Measurements from ENCODE around the gene MCF2L2. TPM values are rescaled to one million over a fixed set of nuclear protein-coding genes. Genes with fewer than 3 reads are reported as not detected.
A peak's percentile ranks its signal among the peaks of the same experiment; 100 is the strongest.

Gene MCF2L2
- total and polyA plus RNA-seq, 7 donors: 0.99 to 5.0 (median 4.0) TPM; not detected in 1

GRCh38 chr3:183285318-183285717, 143.1 kb downstream of the MCF2L2 start:
- H3K27me3 ChIP-seq: no peaks in the 10 kb centered on the region
- no peaks in the 10 kb centered on the region for H3K9me3 ChIP-seq
- intact Hi-C loops (cut with DNase I): loop anchor here (5.0 kb wide), 1 partner anchor 33 kb away; the partner anchor contains the start of gene B3GNT5
- WGBS, 2 donors: 16 to 62% methylated on average over 1 of the region's 1 CpG
- H3K27ac ChIP-seq: peak overlapping the region; percentile 19 to 66 (median 62)
- no peaks in the 10 kb centered on the region for H3K36me3 ChIP-seq
- H3K4me1 ChIP-seq: peaks cover 0 to 24% (median 11%) of the 10 kb centered on the region in 4 donors
- no peak overlapping the region for H3K4me3 ChIP-seq
- no peak for DNase-seq
- TF ChIP-seq EP300 (IDR thresholded peaks at IDR 0.05) (no peak), POLR2AphosphoS5 (IDR thresholded peaks at IDR 0.05) (no peak), POLR2A (IDR thresholded peaks at IDR 0.05) (no peak), CTCF (IDR thresholded peaks at IDR 0.05) (no peak)

- WGBS, 2 donors: 91 to 94% methylated on average over 3 of the region's 3 CpGs
- intact Hi-C loops (cut with DNase I): no loop called here
- Histone ChIP-seq H3K27ac (peak overlapping the region in 1 of 4 donors; percentile 66), H3K36me3 (no peaks in the 10 kb centered on the region), H3K4me3 (no peak overlapping the region), H3K9me3 (no peaks in the 10 kb centered on the region), H3K4me1 (peaks cover 0 to 24% (median 11%) of the 10 kb centered on the region in 4 donors), H3K27me3 (no peaks in the 10 kb centered on the region)
- no peak for DNase-seq
- TF ChIP-seq CTCF (IDR thresholded peaks at IDR 0.05) (no peak), POLR2AphosphoS5 (IDR thresholded peaks at IDR 0.05) (no peak), EP300 (IDR thresholded peaks at IDR 0.05) (no peak), POLR2A (IDR thresholded peaks at IDR 0.05) (no peak)
These were observed 143.8 kb downstream of the MCF2L2 start for GRCh38 chr3:183284570-183284969.

GRCh38 chr3:183283886-183284285, 144.5 kb downstream of the MCF2L2 start:
- intact Hi-C loops (cut with DNase I): no loop called here
- no peak for TF ChIP-seq POLR2A (IDR thresholded peaks at IDR 0.05)
- TF ChIP-seq CTCF (IDR thresholded peaks at IDR 0.05): no peak
- TF ChIP-seq EP300 (IDR thresholded peaks at IDR 0.05): no peak
- TF ChIP-seq POLR2AphosphoS5 (IDR thresholded peaks at IDR 0.05): no peak

GRCh38 chr3:183281126-183281797, 147.2 kb downstream of the MCF2L2 start:
- intact Hi-C loops (cut with DNase I): no loop called here
- no peak for TF ChIP-seq POLR2AphosphoS5 (IDR thresholded peaks at IDR 0.05)
- no peak for TF ChIP-seq POLR2A (IDR thresholded peaks at IDR 0.05)
- TF ChIP-seq EP300 (IDR thresholded peaks at IDR 0.05): no peak
- TF ChIP-seq CTCF (IDR thresholded peaks at IDR 0.05): no peak
- no peak for DNase-seq
- Histone ChIP-seq H3K27me3 (no peaks in the 10 kb centered on the region), H3K9me3 (no peaks in the 10 kb centered on the region), H3K4me3 (no peak overlapping the region), H3K27ac (no peak overlapping the region), H3K4me1 (peaks cover 0 to 15% (median 11%) of the 10 kb centered on the region in 4 donors), H3K36me3 (no peaks in the 10 kb centered on the region)
- 89 to 90% methylated on average over 8 of the region's 8 CpGs for WGBS, 2 donors

More at GRCh38 chr3:183283886-183284285, 144.5 kb downstream of the MCF2L2 start:
- WGBS, 2 donors: 71 to 86% methylated on average over 2 of the region's 2 CpGs
- Histone ChIP-seq H3K36me3 (no peaks in the 10 kb centered on the region), H3K27ac (no peak overlapping the region), H3K4me1 (peaks cover 0 to 24% (median 11%) of the 10 kb centered on the region in 4 donors), H3K27me3 (no peaks in the 10 kb centered on the region), H3K4me3 (no peak overlapping the region), H3K9me3 (no peaks in the 10 kb centered on the region)
- DNase-seq: no peak
